Measurements from ENCODE around the gene PAOX. TPM values are rescaled to one million over a fixed set of nuclear protein-coding genes. Genes with fewer than 3 reads are reported as not detected.

Gene PAOX
- total RNA-seq, 1 donor: 7.8 TPM

GRCh38 chr10:133342942-133343341 lies 36.1 kb upstream of the PAOX start:
- no peak for TF ChIP-seq CTCF (IDR thresholded peaks at IDR 0.05; ENCODE audit: insufficient read depth, low read depth, low read length)
- no peak for DNase-seq (ENCODE audit: low read depth)
- H3K4me3 ChIP-seq (ENCODE audit: low read depth, low read length): no peak overlapping the region

GRCh38 chr10:133343558-133343957 lies 35.5 kb upstream of the PAOX start:
- H3K4me3 ChIP-seq (ENCODE audit: low read depth, low read length): no peak overlapping the region
- no peak for DNase-seq (ENCODE audit: low read depth)
- TF ChIP-seq CTCF (IDR thresholded peaks at IDR 0.05; ENCODE audit: insufficient read depth, low read depth, low read length): no peak

- no peak for TF ChIP-seq CTCF (IDR thresholded peaks at IDR 0.05; ENCODE audit: insufficient read depth, low read depth, low read length)
- no peak for DNase-seq (ENCODE audit: low read depth)
- no peak overlapping the region for H3K4me3 ChIP-seq (ENCODE audit: low read depth, low read length)
Observed at GRCh38 chr10:133344236-133344635, 34.8 kb upstream of the PAOX start.

GRCh38 chr10:133346413-133346812 lies 32.6 kb upstream of the PAOX start:
- no peak for TF ChIP-seq CTCF (IDR thresholded peaks at IDR 0.05; ENCODE audit: insufficient read depth, low read depth, low read length)
- no peak for DNase-seq (ENCODE audit: low read depth)
- no peak overlapping the region for H3K4me3 ChIP-seq (ENCODE audit: low read depth, low read length)

- DNase-seq (ENCODE audit: low read depth): no peak
- TF ChIP-seq CTCF (IDR thresholded peaks at IDR 0.05; ENCODE audit: insufficient read depth, low read depth, low read length): no peak
- H3K4me3 ChIP-seq (ENCODE audit: low read depth, low read length): no peak overlapping the region
Observed at GRCh38 chr10:133347710-133348517, 31.1 kb upstream of the PAOX start.

GRCh38 chr10:133349160-133349568 lies 29.9 kb upstream of the PAOX start:
- H3K4me3 ChIP-seq (ENCODE audit: low read depth, low read length): no peak overlapping the region
- TF ChIP-seq CTCF (IDR thresholded peaks at IDR 0.05; ENCODE audit: insufficient read depth, low read depth, low read length): no peak

GRCh38 chr10:133349577-133350011 lies 29.5 kb upstream of the PAOX start:
- no peak overlapping the region for H3K4me3 ChIP-seq (ENCODE audit: low read depth, low read length)
- no peak for TF ChIP-seq CTCF (IDR thresholded peaks at IDR 0.05; ENCODE audit: insufficient read depth, low read depth, low read length)
- no peak for DNase-seq (ENCODE audit: low read depth)

More at GRCh38 chr10:133349160-133349568, 29.9 kb upstream of the PAOX start:
- no peak for DNase-seq (ENCODE audit: low read depth)
